ENCODE data around the gene ACSL5.

- TF ChIP-seq POLR2AphosphoS5 (IDR thresholded peaks at IDR 0.05; ENCODE audit: borderline replicate concordance, low read depth, low read length): no peak
- TF ChIP-seq EZH2 (IDR thresholded peaks at IDR 0.05): no peak
- no peak for TF ChIP-seq FOXP2 (optimal IDR thresholded peaks at IDR 0.05; ENCODE audit: control extremely low read depth, extremely low read length, insufficient read depth)
Observed at GRCh38 chr10:112404617-112405016, 30.7 kb downstream of the ACSL5 start.
